ENCODE measurements around the gene ELMOD3.
"Not testable (repeated sequence)": the region's sequence is repeated elsewhere in the genome, so short reads cannot be mapped to it uniquely, and the experiment has no call there.

ELMOD3 gene

GRCh38 chr2:85377083-85377482 is 22.5 kb downstream of the ELMOD3 start:
- no peak for DNase-seq

- DNase-seq: no peak
Observed at GRCh38 chr2:85378257-85378656, 23.7 kb downstream of the ELMOD3 start.

GRCh38 chr2:85380048-85380447 is 25.5 kb downstream of the ELMOD3 start:
- no peak for DNase-seq

DNA sequence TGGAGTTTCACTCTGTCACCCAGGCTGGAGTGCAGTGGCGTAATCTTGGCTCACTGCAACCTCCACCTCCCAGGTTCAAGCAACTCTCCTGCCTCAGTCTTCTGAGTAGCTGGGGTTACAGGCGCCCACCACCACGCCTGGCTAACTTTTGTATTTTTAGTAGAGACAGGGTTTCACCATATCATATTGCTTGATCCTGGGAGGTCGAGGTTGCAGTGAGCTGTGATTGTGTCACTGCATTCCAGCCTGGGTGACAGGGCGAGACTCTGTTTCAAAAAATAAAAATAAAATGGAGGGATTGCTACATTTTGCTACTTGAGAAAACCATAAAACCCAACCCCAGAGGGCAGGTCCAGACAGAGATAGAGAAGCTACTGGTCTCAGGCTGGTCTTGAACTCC is 28.6 kb downstream of the ELMOD3 start:
- not testable (repeated sequence) for DNase-seq

DNA sequence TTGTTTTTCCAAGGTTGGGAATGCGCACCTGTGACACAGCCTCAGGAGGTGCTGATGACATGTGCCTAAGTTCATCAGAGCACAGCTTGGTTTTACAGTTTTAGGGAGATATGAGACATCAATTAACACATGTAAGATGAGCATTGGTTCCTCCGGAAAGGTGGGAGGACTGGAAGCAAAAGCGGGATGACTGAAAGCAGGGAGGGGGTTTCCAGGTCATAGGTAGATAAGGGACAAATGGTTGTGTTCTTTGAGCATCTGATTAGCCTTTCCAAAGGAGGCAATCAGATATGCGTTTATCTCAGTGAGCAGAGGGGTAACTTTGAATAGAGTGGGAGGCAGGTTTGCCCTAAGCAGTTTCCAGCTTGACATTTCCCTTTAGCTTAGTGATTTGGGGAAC is 29.3 kb downstream of the ELMOD3 start:
- DNase-seq: no peak

- DNase-seq: no peak
Observed at GRCh38 chr2:85385746-85386145, 31.2 kb downstream of the ELMOD3 start.

DNA sequence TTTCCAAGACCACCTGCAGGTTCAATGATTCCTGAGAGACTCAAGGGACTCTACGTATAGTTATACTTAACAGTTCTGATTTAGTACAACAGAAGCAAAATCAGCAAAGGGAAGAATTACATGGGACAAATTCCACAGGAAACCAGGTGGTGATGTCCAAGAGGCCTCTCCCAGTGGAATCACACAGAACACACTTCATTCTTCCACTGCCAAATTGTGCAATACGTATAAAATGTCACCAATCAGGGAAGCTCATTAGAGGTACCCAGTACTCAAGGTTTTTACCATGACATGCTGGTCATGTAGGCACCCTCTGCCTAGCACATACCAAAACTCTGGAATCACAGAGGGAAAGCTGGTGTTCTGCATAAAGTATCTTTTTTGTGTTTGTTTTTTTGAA is 33.2 kb downstream of the ELMOD3 start:
- DNase-seq: no peak

DNA sequence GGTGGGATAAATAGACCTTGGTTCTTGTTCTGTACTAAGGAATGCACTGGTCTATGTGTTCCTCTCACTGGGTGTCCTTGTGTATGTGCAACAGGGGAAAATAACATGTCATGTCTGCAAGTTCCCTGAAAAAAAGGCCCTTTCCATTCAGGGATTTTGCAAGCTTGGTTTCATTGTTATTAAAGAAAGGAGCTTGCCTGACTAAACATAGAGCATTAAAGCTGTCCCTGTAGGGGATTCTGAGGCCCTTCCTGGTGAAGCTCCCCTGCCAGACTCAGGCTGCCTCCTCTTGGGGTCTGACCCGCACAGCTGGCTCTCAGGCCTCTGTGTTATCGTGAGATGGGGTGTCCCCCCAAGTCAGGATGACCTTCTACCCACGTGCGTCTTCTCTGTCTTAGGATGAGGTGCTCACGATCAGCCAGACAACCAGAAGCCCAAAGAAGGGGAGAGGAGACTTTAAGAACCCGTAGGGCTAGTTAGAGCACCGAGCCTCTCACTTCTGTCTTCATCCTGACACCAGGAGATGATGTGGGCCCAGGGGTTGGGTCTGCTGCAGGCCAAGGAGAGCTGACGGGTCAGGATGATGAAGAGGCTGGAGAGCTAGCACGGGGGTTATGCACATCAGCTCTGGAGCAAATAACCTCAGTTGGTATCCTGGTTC is 34.4 kb downstream of the ELMOD3 start:
- no peak for DNase-seq

DNA sequence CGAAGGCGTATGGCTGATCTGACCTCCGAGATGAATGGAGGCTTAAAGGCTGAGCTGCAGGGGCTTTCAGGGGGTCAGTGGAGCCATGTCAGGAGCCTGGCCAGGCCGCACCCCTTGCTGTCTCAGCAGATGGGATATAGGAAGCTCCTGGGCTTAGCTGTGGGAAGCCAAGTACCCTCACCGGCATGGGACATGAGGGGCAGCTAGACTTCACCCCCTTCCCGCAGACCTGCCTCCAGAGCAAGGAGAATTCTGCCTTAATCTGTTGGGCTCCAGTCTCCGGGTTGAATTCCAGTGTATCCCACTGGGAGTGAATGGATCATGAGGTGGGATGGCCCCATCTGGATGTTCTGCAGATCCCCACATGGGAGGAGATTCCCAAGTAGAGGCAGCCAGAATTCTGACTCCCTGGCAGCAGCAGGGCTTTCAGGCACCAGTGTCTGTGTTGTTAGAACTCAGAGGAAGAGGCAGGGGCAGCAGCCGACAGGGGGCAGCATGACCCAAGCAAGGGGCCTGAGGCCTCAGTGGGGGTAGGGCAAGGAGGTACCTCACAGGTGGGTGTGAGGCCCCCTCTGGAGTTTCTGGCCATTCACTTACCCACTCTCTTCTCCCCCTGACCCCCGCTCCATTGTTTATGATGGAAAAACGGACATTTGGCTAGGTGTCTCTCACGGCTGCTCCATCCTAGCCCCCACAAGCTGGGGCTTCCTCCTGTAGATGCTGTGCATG is 36.5 kb downstream of the ELMOD3 start:
- no peak for DNase-seq

DNA sequence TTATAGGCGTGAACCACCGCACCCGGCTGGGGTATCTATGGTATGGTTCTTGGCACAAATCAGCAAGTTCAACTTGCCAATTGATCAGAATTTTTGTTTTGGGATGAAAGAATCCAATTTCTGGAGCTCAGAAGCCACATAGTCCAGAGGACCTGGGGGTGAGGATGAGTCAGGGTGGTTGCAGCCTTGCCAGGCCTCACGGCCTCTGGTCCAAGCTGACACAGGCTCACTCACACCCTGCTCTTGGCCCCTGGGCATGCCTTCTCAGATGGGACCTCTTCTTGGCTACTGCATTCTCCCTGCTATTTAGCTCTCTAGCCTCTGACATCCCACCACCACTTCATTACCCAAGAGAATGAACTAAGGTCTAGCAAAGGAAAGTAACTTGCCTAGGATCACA is 39.3 kb downstream of the ELMOD3 start:
- no peak for DNase-seq

DNA sequence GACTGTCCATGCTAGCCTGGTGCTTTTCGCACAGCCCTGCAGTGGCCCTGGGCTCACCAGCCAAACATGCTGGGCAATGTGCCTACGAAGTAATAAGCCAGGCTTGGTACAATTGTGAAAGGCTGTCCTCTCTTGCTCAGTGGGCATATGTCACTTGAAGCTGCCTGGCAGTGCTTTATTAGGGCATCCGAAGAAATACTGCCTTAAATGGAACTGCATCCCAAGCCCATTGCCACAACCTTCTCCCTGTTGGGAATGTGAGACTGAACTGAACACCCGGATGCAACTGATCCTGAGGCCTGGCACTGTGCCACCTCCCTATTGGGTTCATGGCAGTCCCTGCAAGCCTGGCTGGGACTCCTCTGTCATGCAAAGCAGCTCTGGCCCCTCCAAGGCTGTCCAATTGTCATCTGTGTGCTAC is 39.7 kb downstream of the ELMOD3 start:
- no peak for DNase-seq

DNA sequence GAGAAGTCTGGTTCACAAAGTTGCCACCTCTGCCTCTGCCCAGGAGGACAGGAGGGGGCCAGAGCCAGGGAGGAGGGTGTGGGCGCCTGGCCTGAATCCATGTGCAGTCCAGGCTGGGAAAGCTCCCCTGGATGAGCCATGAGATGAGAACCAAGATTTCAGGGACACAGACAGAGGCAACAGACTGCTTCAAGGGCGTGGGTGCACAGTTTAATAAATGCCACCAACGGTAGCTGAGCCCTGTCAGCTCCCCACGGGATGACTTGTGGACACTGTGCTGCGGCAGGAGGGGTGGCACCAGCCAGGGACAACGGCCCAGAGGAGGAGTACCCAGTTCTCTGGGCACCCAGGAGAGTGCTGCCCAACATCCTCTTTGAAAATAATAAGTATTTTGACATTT is 40.4 kb downstream of the ELMOD3 start:
- no peak for DNase-seq

DNA sequence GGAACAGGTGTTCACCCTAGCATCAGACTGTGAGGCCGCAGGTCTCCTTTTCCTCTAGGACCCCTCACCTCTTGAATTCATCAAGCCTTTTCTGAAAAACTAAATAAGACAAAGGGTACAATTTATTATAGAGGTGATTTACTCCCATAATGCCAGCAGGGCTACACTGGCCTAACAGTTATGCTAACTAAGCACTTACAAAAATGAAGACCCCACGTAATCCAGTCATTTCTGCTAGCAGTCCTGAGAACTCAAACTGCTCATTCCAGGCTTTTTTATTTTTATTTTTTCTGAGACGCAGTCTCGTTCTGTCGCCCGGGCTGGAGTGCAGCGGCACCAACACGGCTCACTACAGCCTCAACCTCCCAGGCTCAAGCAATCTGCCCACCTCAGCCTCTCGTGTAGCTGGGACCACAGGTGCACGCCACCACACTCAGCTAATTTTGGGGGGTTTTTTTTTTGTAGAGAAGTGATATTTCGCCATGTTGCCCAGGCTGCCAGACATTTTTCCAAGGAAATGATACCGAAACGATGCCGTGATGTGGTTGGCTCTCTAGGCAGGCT is 41.4 kb downstream of the ELMOD3 start:
- DNase-seq: no peak

- no peak for DNase-seq
Observed at GRCh38 chr2:85396531-85397470, 42.2 kb downstream of the ELMOD3 start.

DNA sequence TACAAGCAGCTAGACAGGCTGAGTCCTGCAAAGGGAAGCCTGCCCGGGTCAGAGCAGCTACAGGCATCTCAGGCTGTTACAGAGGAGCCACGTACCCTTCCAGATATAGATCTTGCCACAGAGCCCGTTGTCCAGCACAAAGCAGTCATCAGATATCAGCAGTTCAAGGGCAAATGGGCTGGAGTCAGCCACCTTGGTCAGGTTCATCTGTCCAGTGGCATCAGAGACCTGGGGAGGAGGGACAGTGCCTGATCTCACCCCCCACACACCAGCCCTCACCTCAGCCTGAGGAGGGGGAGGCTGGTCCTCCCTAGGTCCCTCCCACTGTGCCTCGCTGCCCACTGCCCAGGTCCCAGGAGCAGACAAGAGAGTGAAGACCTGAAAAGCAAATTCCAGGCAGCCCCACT is 43.4 kb downstream of the ELMOD3 start:
- no peak for DNase-seq

DNA sequence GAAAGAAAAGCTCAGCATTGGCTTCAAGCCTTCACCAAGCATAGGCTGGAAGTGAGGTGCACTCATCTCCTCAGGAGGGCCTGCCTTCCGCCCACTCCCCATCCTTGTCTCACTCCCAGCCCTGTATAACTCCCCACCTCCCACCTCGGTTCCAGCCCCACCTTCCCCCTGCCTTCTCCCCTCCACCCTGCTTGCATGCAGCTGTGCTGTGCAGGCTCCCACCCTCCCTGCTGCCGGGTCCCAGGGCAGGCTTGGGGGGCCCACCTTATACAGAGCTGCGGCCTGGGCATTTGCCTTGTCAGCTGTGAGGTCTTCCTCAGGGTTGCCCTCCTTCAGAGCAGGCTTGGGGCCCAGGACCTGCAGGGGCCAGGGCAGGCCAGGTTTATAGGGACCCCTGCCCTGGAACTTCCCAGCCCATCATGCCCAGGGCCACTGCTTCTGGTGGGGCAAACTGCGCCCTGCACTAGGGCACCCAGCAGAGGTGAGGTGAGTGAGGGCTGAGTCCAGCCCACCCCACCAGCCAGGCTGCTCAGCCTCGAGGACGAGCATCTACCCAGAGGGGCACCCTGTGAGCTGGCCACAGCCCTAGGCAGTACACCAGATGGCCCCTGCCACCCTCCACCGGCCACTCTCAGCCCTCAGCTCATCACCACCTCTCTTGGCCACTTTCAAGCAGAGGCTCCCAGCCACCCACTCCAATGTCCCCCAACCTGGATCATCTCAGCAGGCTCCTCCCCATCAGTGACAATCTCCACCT is 44.0 kb downstream of the ELMOD3 start:
- DNase-seq: no peak

GRCh38 chr2:85399183-85399455 is 44.5 kb downstream of the ELMOD3 start:
- no peak for DNase-seq

DNA sequence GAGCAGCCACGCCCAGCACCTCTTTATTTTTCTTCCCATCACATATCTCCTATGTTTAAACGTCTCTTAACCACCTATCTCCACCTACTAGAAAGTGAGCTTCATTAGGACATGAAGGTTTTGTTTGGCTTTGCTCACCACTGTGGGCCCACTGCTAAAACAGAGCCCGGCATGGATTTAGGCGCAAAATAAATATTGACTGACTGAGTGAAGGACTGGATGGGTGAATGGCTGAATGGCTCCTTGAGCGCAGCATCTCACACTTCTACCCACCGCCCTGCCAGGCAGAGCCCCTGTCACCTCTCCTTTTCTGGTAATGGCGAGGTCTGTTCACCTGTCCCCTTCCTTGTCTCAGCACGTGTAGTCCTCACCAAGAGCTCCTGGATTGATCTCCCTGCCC is 45.5 kb downstream of the ELMOD3 start:
- no peak for DNase-seq

DNA sequence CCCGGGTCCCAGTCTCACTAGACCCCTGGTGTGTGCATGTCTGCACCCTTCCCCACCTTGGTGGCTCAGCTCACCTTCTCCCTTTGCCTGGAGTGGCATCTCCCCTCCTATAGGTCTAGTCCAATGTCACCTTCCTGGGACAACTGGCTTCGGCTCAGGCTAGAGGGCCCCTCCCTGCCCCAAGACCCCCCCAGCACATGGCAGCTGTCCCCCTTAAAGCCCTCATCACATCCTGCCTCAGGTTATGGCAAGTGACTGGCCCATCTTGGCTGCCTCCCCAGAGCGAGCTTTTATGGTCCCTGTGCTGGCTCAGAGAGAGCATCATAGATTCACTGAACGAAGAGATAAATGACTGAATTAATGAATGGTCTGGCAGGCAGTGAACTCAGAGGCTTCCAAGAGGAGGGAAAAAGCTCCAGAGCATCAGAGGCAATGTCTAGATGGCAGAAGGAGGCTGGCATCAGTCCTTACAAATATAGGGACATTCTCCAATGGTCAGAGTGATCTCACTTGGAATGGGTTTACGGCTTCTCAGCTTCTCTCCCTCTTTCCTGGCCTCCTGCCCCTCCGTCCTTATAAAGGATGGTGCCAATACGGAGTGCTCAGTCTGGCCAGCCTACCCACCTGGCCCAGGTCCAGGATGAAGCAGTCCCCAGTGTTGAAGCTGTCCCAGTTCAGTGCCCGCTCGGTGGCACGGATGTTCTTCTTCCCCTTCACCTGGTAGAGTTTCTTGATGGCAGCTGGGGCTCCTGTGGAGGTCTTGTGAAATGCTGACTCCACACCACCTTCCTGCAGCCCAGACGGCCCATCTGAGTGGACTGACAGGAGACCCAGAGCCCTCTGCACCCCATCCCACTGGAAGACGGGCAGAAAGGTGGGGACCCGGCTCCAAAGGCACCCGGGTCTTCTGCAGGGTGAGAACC is 46.2 kb downstream of the ELMOD3 start:
- no peak for DNase-seq

DNA sequence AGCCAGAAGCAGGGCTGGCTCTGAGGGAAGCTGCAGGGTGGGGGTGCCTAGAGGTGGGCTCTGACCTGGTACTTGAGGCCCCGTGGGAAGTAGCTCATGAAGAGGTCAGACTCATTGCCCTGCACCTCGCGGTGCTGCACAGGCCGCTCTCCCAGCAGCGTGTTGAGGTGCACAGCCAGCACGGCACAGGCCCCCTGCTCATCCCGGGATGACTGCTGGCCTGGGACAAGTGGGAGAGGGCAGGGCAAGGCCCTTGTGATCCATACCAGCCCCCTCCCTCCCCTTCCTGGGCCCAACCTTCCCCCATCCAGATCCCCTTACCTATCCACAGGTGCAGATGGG is 46.9 kb downstream of the ELMOD3 start:
- DNase-seq: no peak

GRCh38 chr2:85401844-85402243 is 47.3 kb downstream of the ELMOD3 start:
- DNase-seq: no peak
